ENCODE measurements around the gene CTIF. TPM values are rescaled to one million over a fixed set of nuclear protein-coding genes. Genes with fewer than 3 reads are reported as not detected.

The CTIF gene
- total RNA-seq, 3 donors from 2014 or later: 13.2 to 50.3 (median 19.6) TPM

GRCh38 chr18:48578289-48578688 lies 39.5 kb downstream of the CTIF start:
- no peak overlapping the region for H3K4me3 ChIP-seq
- no peaks in the 10 kb centered on the region for H3K4me1 ChIP-seq (ENCODE audit: low read depth)
- no peaks in the 10 kb centered on the region for H3K9me3 ChIP-seq
- no peak for ATAC-seq
- TF ChIP-seq CTCF (IDR thresholded peaks at IDR 0.05): no peak
- intact Hi-C loops (cut with DNase I, micrococcal nuclease): no loop called here
- no peaks in the 10 kb centered on the region for H3K36me3 ChIP-seq (ENCODE audit: low read depth)
- DNase-seq: no peak

DNA sequence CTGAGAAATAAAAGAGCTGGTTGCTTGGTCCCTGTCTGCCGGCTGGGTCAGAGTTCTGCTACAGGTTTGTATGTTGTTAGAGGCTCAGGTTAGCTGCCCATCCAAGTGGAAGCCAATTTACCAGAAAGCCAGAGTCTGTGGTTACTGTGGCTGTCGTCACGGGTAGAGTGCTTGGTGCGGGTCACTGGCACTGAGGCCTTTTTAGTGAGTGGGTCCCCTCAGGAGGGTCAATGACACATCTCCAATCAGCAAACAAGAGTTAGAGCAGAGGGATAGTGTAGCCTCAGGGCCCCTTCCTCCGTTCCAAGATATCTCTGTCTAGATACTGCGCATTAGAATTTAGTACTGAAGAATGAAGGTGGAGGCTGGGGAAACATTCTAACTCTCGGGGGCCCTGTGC lies 41.2 kb downstream of the CTIF start:
- ATAC-seq (no peak), DNase-seq (no peak)
- TF ChIP-seq CTCF (IDR thresholded peaks at IDR 0.05): no peak
- Histone ChIP-seq H3K9me3 (no peaks in the 10 kb centered on the region), H3K4me1 (ENCODE audit: low read depth) (no peaks in the 10 kb centered on the region), H3K4me3 (no peak overlapping the region), H3K36me3 (ENCODE audit: low read depth) (no peaks in the 10 kb centered on the region)
- intact Hi-C loops (cut with DNase I, micrococcal nuclease): no loop called here

DNA sequence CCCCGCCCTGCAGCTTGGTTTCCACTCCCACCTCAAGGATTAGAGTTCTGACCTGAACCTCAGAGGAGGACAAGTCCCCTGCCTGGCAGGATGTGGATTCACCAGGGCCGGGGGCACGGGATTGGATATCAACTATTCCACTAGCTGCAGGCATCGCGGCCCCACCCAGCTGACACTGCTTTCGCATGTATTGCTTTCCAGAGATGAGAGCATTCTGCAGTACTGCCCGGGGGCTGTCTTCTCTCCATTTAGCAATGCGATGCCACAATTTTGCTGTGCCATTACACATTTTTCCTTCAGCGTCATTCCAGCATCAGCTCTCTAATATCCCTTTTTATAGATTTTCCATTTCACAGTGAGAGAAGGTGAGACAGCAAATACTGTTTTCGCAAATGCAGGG lies 42.0 kb downstream of the CTIF start:
- no peak for ATAC-seq
- intact Hi-C loops (cut with DNase I, micrococcal nuclease): no loop called here

DNA sequence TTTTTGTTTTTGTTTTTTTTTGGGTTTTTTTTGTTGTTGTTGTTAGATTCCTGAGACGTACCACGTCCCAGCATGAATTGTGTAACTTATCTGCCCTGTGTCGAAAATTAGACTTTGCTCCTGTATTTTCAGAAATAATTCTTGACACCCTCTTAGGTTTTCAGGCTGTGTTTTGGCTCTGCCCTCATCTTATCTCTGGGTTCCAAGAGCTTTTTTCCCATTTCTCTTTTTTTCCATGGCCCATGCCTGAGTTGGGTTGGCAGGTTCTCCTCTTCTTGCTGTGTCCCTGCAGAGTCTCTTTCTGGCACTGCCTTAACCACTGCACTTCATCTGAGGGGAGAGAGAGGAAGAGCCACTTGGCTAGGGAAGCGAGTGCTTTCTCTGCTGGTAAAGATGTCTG lies 42.4 kb downstream of the CTIF start:
- no peak overlapping the region for H3K4me3 ChIP-seq
- H3K4me1 ChIP-seq (ENCODE audit: low read depth): no peaks in the 10 kb centered on the region
- ATAC-seq: no peak
- H3K36me3 ChIP-seq (ENCODE audit: low read depth): no peaks in the 10 kb centered on the region
- intact Hi-C loops (cut with DNase I, micrococcal nuclease): no loop called here
- no peak for TF ChIP-seq CTCF (IDR thresholded peaks at IDR 0.05)
- H3K9me3 ChIP-seq: no peaks in the 10 kb centered on the region
- DNase-seq: no peak

More for the DNA sequence above, 42.0 kb downstream of the CTIF start:
- H3K36me3 ChIP-seq (ENCODE audit: low read depth): no peaks in the 10 kb centered on the region
- H3K4me1 ChIP-seq (ENCODE audit: low read depth): no peaks in the 10 kb centered on the region
- TF ChIP-seq CTCF (IDR thresholded peaks at IDR 0.05): no peak
- H3K4me3 ChIP-seq: no peak overlapping the region
- DNase-seq: no peak
- no peaks in the 10 kb centered on the region for H3K9me3 ChIP-seq

DNA sequence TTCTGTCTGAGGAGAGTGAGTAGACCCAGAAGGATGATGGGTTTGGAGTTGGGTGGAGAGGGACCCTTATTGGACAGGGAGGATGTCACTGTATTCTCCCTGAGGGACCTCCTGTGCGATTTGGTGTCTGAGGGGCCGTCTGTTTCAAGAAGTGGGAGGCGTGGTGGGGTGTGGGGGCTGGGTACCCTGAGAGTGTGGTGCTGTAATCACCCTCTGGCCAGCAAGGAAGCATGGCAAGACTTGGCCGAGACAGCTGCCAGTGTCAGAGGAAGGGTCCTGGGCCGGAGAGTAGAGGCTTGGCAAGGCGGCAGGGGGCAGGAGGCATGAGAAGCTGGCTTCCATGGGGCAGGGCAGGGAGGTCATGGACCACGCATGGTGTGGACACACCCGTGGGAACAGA lies 43.1 kb downstream of the CTIF start:
- H3K4me3 ChIP-seq: no peak overlapping the region
- H3K36me3 ChIP-seq (ENCODE audit: low read depth): no peaks in the 10 kb centered on the region
- DNase-seq (no peak), ATAC-seq (no peak)
- H3K4me1 ChIP-seq (ENCODE audit: low read depth): no peaks in the 10 kb centered on the region
- TF ChIP-seq CTCF (IDR thresholded peaks at IDR 0.05): no peak
- no peaks in the 10 kb centered on the region for H3K9me3 ChIP-seq
- intact Hi-C loops (cut with DNase I, micrococcal nuclease): no loop called here

GRCh38 chr18:48582946-48583345 lies 44.1 kb downstream of the CTIF start:
- Histone ChIP-seq H3K9me3 (no peaks in the 10 kb centered on the region), H3K4me3 (no peak overlapping the region), H3K36me3 (ENCODE audit: low read depth) (no peaks in the 10 kb centered on the region), H3K4me1 (ENCODE audit: low read depth) (no peaks in the 10 kb centered on the region)
- ATAC-seq (no peak), DNase-seq (no peak)
- intact Hi-C loops (cut with DNase I, micrococcal nuclease): no loop called here
- no peak for TF ChIP-seq CTCF (IDR thresholded peaks at IDR 0.05)

All from mucosa of descending colon (tissue), 3 donors.